Measurements from ENCODE around the gene GPRIN2. TPM values are rescaled to one million over a fixed set of nuclear protein-coding genes. Genes with fewer than 3 reads are reported as not detected.
"Not testable (repeated sequence)": the region's sequence is repeated elsewhere in the genome, so short reads cannot be mapped to it uniquely, and the experiment has no call there.

GPRIN2 gene
- total RNA-seq: 10 to 100 TPM; 32.3 to 34.4 TPM

DNA sequence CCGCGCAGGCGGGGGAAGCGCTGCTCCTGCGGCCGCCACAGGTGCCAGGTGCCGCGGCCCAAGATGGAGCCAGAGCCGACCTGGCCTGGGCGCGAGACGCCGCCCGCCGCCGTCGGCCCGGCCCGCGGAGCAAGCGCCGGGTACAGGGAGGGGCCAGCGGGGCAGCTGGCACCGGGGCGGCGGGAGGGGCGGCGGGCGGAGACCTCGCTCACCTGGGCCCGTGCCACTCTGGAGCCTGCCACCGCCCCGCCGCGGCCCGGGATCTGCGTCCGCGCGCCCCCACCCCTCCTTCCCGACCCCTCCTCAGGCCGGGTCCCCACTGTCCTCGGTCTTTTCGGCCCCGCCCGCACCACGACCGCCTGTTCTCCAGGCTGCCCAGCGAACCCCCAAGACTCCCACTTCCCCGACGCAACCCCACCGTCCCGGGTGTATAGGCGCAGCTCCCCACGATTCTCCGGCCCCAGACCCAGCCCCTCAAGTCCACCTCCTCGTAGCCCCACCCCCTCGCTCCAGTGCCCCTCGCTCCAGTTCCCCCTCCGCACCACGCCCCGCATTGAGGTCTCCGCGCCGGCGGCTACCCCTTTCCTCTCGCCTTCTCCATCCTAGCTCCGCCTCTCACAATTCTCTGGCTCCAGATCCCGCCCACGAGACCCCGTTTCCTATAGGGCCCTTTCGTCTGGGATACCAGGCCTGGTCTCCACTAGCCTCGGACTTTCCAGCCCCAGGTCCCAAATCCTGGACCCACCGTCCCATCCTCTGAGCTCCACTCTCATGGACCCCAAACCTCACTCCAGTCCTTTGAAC lies at the start of gene GPRIN2:
TSS of gene GPRIN2 (minus strand) at position 144 of the 804 bp plus-strand sequence. CDS start 5,922 bp downstream, outside the sequence.
- intact Hi-C loops (cut with DNase I): no loop called here
- Histone ChIP-seq H3K27me3 (peaks cover 19% of the 10 kb centered on the region), H3K4me1 (peaks cover 30% of the 10 kb centered on the region), H3K27ac (peak within 1 kb of the TSS; percentile 5), H3K36me3 (no peaks in the 10 kb centered on the region), H3K9me3 (no peaks in the 10 kb centered on the region), H3K9ac (ENCODE audit: low read depth in 2 of 2, low read length in 2 of 2) (peak within 1 kb of the TSS; percentile 41 to 85), H3K4me3 (peak within 1 kb of the TSS; percentile 63)
- peak; percentile 86 for DNase-seq
- TF ChIP-seq, protein P1, sequence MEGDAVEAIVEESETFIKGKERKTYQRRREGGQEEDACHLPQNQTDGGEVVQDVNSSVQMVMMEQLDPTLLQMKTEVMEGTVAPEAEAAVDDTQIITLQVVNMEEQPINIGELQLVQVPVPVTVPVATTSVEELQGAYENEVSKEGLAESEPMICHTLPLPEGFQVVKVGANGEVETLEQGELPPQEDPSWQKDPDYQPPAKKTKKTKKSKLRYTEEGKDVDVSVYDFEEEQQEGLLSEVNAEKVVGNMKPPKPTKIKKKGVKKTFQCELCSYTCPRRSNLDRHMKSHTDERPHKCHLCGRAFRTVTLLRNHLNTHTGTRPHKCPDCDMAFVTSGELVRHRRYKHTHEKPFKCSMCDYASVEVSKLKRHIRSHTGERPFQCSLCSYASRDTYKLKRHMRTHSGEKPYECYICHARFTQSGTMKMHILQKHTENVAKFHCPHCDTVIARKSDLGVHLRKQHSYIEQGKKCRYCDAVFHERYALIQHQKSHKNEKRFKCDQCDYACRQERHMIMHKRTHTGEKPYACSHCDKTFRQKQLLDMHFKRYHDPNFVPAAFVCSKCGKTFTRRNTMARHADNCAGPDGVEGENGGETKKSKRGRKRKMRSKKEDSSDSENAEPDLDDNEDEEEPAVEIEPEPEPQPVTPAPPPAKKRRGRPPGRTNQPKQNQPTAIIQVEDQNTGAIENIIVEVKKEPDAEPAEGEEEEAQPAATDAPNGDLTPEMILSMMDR (IDR thresholded peaks at IDR 0.05): no peak

DNA sequence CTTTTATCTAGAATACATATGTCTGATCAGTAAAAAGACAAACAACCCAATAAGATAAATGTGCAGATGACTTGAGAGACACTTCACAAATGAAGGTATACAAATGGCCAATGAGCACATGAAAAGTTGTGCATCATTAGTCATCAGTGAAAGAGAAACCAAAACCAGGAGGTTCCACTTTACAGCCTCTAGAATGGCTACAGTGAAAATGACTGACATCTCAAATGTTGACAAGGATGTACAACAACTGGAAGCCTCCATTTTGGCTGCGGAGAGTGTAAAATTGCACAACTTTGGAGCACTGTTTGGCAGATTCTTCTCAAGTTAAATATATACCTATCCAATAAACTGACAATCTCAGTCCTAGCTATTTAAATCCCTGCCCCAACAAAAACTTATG lies 44.1 kb upstream of the GPRIN2 start:
- H3K27me3 ChIP-seq; H3K4me1 ChIP-seq; H3K4me3 ChIP-seq; H3K36me3 ChIP-seq; intact Hi-C loops (cut with DNase I); H3K27ac ChIP-seq; H3K9me3 ChIP-seq; DNase-seq; H3K9ac ChIP-seq (ENCODE audit: low read depth in 2 of 2, low read length in 2 of 2): not testable (repeated sequence)

DNA sequence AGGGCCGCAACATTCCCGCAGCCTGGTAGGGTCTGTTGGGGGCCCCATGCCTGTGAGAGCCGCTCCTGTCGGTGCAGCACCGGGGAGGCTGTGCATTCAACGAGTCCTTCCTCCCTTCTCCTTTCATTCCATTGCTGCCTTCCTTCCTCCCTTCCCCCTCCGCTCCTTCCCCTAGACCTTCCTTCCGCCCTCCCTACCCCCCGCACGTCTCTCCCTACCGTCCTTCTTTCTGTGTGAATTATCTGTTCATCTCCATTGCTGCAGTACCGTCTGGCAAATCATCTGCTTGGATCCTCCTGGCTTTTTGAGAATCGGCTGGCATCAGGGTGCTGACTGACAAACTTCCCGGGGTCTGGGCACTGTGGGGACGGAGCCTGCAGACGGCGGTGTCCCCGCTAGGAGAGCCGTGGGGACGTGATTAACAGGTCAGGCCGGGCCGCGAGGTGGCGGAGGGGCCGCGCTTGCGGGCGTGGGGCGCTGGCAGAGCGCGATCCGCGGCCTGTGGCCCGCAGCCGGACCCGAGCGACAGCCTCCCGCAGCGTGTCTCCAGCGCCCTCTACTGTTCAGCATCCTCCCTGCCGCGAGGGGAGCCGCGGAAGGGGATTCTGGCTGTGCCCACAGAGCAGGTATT lies 41.3 kb upstream of the GPRIN2 start:
- H3K9me3 ChIP-seq; H3K9ac ChIP-seq (ENCODE audit: low read depth in 2 of 2, low read length in 2 of 2); H3K27ac ChIP-seq; intact Hi-C loops (cut with DNase I); H3K4me1 ChIP-seq; DNase-seq; H3K36me3 ChIP-seq; H3K27me3 ChIP-seq: not testable (repeated sequence)
- peak overlapping the region; percentile 23 for H3K4me3 ChIP-seq

DNA sequence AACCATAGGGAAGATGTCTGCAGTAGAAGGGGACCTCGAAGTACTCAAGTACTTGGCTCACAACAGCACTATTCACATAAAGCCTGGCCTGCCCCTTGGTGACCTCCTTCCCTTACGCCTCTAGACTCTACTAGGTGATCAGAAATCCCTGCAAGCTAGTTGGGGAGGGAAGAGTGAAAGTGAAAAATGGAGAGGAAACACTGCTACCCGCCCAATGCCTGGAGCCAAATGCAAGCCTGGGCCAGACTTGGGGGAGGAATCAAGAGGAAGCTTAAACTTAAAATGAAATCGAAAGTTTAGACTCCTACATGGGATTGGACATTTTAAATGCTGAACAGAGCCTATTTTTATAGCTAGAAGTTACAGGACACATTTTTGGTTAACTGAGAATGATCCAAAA lies 40.1 kb upstream of the GPRIN2 start:
- H3K36me3 ChIP-seq: not testable (repeated sequence)

DNA sequence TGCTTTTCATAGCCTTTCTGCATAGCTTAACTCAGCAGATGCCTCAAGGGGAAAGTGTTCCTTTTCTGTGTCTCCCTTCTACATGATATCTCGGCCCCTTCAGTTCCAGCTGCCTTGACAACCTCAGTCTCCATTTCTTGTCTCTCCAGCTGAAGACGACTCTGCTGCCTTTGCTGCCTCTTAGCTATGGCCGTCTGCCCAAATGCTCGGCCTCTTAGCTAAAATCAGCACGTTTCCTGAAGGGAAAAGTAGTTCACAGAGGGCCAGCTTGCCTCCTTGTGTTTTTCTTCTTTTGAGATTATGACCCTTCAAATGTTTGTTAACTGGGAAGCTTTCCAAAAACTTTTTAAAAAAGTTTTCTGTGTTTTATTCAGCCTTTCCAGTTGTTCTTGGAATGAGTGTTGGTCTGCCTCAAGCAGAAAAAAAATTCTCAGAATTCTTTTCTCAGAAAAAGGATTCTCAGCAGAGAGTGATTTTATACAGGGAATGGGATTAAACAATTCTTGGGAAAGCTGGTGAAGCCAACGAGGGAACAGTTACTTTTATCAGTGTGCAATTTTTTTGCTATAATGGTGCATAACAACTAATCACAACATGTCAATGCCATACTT lies 38.1 kb upstream of the GPRIN2 start:
- H3K9ac ChIP-seq (ENCODE audit: low read depth in 2 of 2, low read length in 2 of 2); H3K9me3 ChIP-seq; H3K36me3 ChIP-seq; H3K27me3 ChIP-seq; H3K27ac ChIP-seq; DNase-seq; H3K4me1 ChIP-seq; intact Hi-C loops (cut with DNase I); H3K4me3 ChIP-seq: not testable (repeated sequence)

More for the DNA sequence above, 40.1 kb upstream of the GPRIN2 start:
- H3K4me1 ChIP-seq; H3K9ac ChIP-seq (ENCODE audit: low read depth in 2 of 2, low read length in 2 of 2); DNase-seq; H3K27me3 ChIP-seq; H3K4me3 ChIP-seq; H3K9me3 ChIP-seq; intact Hi-C loops (cut with DNase I); H3K27ac ChIP-seq: not testable (repeated sequence)

DNA sequence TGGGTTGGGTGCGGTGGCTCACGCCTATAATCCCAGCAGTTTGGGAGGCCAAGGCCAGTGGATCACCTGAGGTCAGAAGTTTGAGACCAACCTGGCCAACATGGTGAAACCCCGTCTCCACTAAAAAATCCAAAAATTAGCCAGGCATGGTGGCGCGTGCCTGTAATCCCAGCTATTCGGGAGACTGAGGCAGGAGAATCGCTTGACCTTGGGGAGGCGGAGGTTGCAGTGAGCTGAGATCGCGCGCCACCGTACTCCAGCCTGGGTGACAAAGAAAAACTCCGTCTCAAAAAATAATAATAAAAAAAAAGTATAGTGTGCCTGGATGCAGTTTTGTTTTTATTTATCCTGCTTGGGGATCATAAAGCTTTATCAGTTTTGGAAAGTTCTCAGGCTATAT lies 36.8 kb upstream of the GPRIN2 start:
- H3K27ac ChIP-seq; H3K27me3 ChIP-seq; H3K4me3 ChIP-seq; DNase-seq; H3K9ac ChIP-seq (ENCODE audit: low read depth in 2 of 2, low read length in 2 of 2); H3K36me3 ChIP-seq; H3K9me3 ChIP-seq; H3K4me1 ChIP-seq; intact Hi-C loops (cut with DNase I): not testable (repeated sequence)

DNA sequence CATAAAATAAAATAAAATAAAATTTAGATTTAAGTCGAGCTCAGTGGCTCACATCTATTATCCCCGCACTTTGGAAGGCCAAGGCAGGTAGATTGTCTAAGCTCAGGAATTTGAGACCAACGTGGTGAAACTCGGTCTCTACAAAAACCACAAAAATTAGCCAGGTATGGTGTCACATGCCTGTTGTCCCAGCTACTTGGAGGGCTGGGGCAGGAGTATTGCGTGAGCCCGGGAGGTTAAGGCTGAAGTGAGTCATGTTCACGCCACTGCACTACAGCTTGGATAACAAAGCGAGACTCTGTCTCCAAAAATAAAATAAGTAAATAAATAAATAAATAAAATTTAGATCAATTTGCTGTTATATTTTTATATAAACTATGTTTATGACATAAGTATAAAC lies 34.6 kb upstream of the GPRIN2 start:
- H3K4me1 ChIP-seq; H3K27me3 ChIP-seq; DNase-seq; intact Hi-C loops (cut with DNase I); H3K27ac ChIP-seq; H3K9ac ChIP-seq (ENCODE audit: low read depth in 2 of 2, low read length in 2 of 2); H3K9me3 ChIP-seq; H3K36me3 ChIP-seq; H3K4me3 ChIP-seq: not testable (repeated sequence)

DNA sequence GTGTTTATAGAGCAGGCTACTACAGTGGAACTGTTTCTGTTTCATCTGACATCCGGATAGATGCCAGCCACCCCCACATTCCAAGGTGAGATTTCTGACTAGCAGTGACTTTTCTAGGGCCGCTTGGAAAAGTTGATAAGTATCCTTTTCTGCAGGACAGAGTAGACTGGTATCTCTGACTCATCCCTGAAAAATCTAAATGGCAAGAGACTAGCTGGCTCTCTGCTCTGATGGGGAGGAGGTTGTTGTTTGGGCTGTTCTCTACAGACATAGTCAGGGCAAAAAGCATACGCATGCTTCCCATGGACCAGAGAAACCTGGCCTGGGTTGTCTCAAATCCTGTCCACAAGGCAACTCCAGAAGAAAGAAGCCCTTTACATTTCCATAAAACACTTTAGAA lies 33.1 kb upstream of the GPRIN2 start:
- H3K4me1 ChIP-seq; DNase-seq; H3K4me3 ChIP-seq; H3K27me3 ChIP-seq; H3K9ac ChIP-seq (ENCODE audit: low read depth in 2 of 2, low read length in 2 of 2); H3K9me3 ChIP-seq; H3K36me3 ChIP-seq; H3K27ac ChIP-seq; intact Hi-C loops (cut with DNase I): not testable (repeated sequence)

DNA sequence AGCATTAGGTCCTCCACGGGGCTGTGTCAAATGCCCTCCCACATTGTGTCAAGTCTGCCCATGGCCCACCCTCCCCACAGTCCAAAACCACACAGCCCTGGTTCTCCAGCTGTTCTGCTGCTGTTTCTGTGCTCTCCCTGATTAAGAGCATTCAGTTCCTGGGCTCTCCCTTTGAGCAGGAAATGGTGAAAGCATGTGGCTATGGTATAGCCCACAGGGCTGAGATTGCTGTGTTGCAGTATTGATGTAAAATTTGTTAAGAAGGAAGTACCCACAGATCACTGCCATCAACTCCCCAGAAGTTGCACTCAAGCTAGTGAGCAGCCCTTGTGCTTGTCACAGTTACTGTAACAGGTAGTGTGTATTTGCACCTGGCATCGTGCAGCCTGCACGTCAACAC lies 31.8 kb upstream of the GPRIN2 start:
- H3K4me3 ChIP-seq; H3K9ac ChIP-seq (ENCODE audit: low read depth in 2 of 2, low read length in 2 of 2); DNase-seq; H3K4me1 ChIP-seq; H3K9me3 ChIP-seq; intact Hi-C loops (cut with DNase I); H3K27ac ChIP-seq; H3K36me3 ChIP-seq; H3K27me3 ChIP-seq: not testable (repeated sequence)

DNA sequence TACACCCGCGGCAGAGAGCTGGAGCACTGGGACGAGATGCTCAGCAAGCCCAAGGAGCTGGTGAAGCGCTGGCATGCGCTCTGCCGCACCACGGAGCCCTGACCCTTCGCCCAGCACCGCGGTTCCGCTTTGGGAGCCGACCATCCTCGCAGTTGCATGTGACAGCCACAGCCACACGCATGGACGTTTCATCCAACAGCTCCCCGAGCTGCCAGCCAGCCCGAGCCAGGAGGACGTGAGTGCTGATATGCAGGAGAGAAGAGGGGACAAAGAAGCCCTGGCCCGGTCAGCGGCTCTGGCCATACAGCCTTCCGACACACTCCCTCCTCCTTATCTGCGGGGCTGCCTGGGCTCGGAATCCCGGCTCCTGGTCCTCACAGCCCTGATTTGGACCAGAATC lies 31.1 kb upstream of the GPRIN2 start:
- H3K27me3 ChIP-seq; intact Hi-C loops (cut with DNase I); H3K4me1 ChIP-seq; H3K36me3 ChIP-seq; H3K4me3 ChIP-seq; H3K27ac ChIP-seq; H3K9ac ChIP-seq (ENCODE audit: low read depth in 2 of 2, low read length in 2 of 2); H3K9me3 ChIP-seq; DNase-seq: not testable (repeated sequence)

DNA sequence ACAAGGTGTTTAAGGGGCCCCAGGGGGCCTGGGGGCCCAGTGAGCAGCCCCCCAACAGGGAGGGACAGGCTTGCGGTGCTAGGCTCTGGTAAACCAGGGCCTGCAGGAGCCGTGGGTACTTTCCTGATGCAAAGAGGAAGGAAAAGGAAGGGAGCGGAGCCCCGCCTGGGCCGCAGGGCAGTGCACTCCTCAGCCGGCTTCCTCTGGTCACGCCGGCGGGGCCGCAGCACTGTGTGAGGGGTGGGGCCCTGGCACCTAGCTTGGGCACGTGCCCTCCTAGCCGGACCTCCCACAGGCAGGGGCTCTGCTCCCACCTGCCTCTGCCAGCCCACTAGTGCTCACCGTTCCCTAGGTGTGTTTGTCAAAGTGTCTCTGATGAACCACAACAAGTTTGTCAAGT lies 28.8 kb upstream of the GPRIN2 start:
- H3K27ac ChIP-seq; DNase-seq; H3K9me3 ChIP-seq; H3K36me3 ChIP-seq; H3K4me3 ChIP-seq; H3K27me3 ChIP-seq; H3K9ac ChIP-seq (ENCODE audit: low read depth in 2 of 2, low read length in 2 of 2); H3K4me1 ChIP-seq; intact Hi-C loops (cut with DNase I): not testable (repeated sequence)

DNA sequence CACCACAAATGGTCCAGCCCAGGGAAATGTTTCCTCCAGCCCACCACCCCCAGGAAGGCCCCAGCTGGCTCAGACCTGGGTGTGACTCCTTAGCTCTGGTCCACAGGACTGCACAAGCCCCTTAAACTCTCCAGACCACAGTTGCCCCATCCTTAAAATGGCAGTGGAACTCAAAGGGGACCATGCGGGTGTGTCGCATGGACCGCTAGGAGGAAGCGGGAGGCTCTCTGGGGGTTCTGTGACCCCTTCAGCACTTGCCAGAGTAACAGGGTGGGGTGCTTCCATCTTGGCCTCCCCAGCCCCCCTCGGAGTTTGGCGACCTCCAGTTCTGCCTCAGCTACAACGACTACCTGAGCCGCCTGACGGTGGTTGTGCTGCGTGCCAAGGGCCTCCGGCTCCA lies 27.7 kb upstream of the GPRIN2 start:
- H3K27me3 ChIP-seq; DNase-seq; H3K9me3 ChIP-seq; H3K4me1 ChIP-seq; intact Hi-C loops (cut with DNase I); H3K27ac ChIP-seq; H3K36me3 ChIP-seq; H3K4me3 ChIP-seq; H3K9ac ChIP-seq (ENCODE audit: low read depth in 2 of 2, low read length in 2 of 2): not testable (repeated sequence)
